Uterus (tissue), 2 donors: ENCODE results near the gene CD63.

Experiments used
- POLR2A ChIP-seq, 2 donors: fragments of 450-650 bp; IDR thresholded peaks; one replicate each; pipeline ENCODE4 v1.6.1; 2016; ENCODE audit warnings: antibody characterized with exemption in 2 of 2, mild to moderate bottlenecking in 1 of 2, moderate library complexity in 1 of 2
- TF ChIP-seq, protein P1 (sequence below), 4 experiments: fragments of 200-600 bp in 2 of 4; fragments of 450-650 bp in 2 of 4; sonication (generic) in 2 of 4; IDR thresholded peaks; one replicate each; pipeline ENCODE4 v1.5.1; 2016 to 2019; ENCODE audit warnings: antibody characterized with exemption in 4 of 4, mild to moderate bottlenecking in 2 of 4, moderate library complexity in 1 of 4

DNA sequence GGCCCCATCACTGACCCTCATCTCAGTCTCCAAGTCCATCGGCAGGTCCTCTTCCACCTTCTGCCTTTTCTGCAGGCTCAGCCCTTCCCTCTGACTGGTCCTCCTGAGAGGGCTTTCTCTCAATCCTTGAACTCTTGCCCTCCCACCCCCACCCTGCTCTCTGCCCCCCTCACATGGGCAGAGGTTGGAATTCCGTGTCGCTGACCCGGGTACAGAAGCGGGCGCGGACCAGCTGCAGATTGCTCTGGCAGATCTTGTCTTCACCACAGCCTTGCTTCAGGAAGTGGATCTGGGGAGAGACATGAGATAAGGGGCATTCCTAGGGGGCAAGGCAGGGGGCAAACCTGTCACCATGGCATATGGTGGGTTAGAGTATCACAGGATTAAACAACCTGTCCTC lies 33.5 kb downstream of the CD63 start:
- TF ChIP-seq, protein P1, sequence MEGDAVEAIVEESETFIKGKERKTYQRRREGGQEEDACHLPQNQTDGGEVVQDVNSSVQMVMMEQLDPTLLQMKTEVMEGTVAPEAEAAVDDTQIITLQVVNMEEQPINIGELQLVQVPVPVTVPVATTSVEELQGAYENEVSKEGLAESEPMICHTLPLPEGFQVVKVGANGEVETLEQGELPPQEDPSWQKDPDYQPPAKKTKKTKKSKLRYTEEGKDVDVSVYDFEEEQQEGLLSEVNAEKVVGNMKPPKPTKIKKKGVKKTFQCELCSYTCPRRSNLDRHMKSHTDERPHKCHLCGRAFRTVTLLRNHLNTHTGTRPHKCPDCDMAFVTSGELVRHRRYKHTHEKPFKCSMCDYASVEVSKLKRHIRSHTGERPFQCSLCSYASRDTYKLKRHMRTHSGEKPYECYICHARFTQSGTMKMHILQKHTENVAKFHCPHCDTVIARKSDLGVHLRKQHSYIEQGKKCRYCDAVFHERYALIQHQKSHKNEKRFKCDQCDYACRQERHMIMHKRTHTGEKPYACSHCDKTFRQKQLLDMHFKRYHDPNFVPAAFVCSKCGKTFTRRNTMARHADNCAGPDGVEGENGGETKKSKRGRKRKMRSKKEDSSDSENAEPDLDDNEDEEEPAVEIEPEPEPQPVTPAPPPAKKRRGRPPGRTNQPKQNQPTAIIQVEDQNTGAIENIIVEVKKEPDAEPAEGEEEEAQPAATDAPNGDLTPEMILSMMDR (IDR thresholded peaks at IDR 0.05) = no peak
- TF ChIP-seq POLR2A (IDR thresholded peaks at IDR 0.05) = no peak
